DOHH2 (cell line): Measurements from ENCODE around the gene RAPH1.

ENCODE experiments used
- H3F3A ChIP-seq: fragments of 200-600 bp; sonication (generic), shearing (Covaris generic); 2 replicates; pipeline ENCODE4 v1.6.0; 2016; ENCODE audit warnings: antibody characterized with exemption, mild to moderate bottlenecking; ENCODE audit not compliant: control insufficient read depth, insufficient read depth
- H3K27ac ChIP-seq: fragments of 200-600 bp; sonication (generic); 2 replicates; pipeline ENCODE4 v1.5.1; 2014; ENCODE audit warnings: low read depth, mild to moderate bottlenecking, low read length, moderate library complexity
- H3K27me3 ChIP-seq: fragments of 200-600 bp; sonication (generic); 2 replicates; pipeline ENCODE4 v1.6.1; 2014; ENCODE audit warnings: mild to moderate bottlenecking, low read length, mixed read lengths; ENCODE audit not compliant: control insufficient read depth
- H3K36me3 ChIP-seq: fragments of 200-600 bp; sonication (generic); 2 replicates; pipeline ENCODE4 v1.6.1; 2014; ENCODE audit warnings: mild to moderate bottlenecking, low read length, moderate library complexity, mixed read lengths; ENCODE audit not compliant: control insufficient read depth
- H3K4me1 ChIP-seq: fragments of 200-600 bp; sonication (generic); 2 replicates; pipeline ENCODE4 v1.6.1; 2014; ENCODE audit warnings: mild to moderate bottlenecking, low read length, mixed read lengths; ENCODE audit not compliant: control insufficient read depth
- H3K4me2 ChIP-seq: fragments of 200-600 bp; sonication (generic); 2 replicates; pipeline ENCODE4 v1.6.0; 2014; ENCODE audit warnings: mild to moderate bottlenecking, low read length, moderate library complexity
- H3K4me3 ChIP-seq: fragments of 200-600 bp; sonication (generic); 2 replicates; pipeline ENCODE4 v1.5.1; 2014; ENCODE audit warnings: mild to moderate bottlenecking, low read length, mixed read lengths
- H3K79me2 ChIP-seq: fragments of 200-600 bp; sonication (generic); 2 replicates; pipeline ENCODE4 v1.6.1; 2014; ENCODE audit warnings: mild to moderate bottlenecking, low read length, mixed read lengths; ENCODE audit not compliant: control insufficient read depth
- H3K9me2 ChIP-seq: fragments of 200-600 bp; sonication (generic); replicated peaks from 2 replicates; pipeline ENCODE4 v1.6.1; 2014; ENCODE audit warnings: mild to moderate bottlenecking, low read length, mixed read lengths; ENCODE audit not compliant: control insufficient read depth
- H3K9me3 ChIP-seq: fragments of 200-600 bp; sonication (generic); 2 replicates; pipeline ENCODE4 v1.6.1; 2014; ENCODE audit warnings: antibody characterized with exemption, low read length, mixed read lengths; ENCODE audit not compliant: control insufficient read depth, insufficient read depth
- H4K20me1 ChIP-seq: fragments of 200-600 bp; sonication (generic); 2 replicates; pipeline ENCODE4 v1.6.0; 2014; ENCODE audit warnings: low read depth, mild to moderate bottlenecking, antibody characterized with exemption, low read length, moderate library complexity; ENCODE audit not compliant: control insufficient read depth, insufficient read depth
- CTCF ChIP-seq: fragments of 200-600 bp; sonication (generic); IDR thresholded peaks from one replicate; pipeline ENCODE4 v1.5.1; 2014; ENCODE audit warnings: antibody characterized with exemption, mild to moderate bottlenecking, low read depth, low read length; ENCODE audit not compliant: poor library complexity, severe bottlenecking
- EZH2phosphoT487 ChIP-seq: fragments of 200-600 bp; sonication (generic); IDR thresholded peaks from 2 replicates; pipeline ENCODE4 v1.6.1; 2017; ENCODE audit warnings: borderline replicate concordance, mild to moderate bottlenecking, antibody characterized with exemption, low read length, moderate library complexity, mixed read lengths

Gene RAPH1

GRCh38 chr2:203437511-203437910, 97.6 kb downstream of the RAPH1 start:
- Histone ChIP-seq H3K9me3 (no peaks in the 10 kb centered on the region), H3K4me1 (no peaks in the 10 kb centered on the region), H3K79me2 (no peaks in the 10 kb centered on the region), H3K4me3 (no peak overlapping the region), H3K27me3 (no peaks in the 10 kb centered on the region), H3K27ac (no peak overlapping the region), H3K4me2 (no peak overlapping the region), H4K20me1 (0 out of 2 replicates have a peak, but pooled peaks cover 5% of the 10 kb centered on the region), H3K9me2 (no peaks in the 10 kb centered on the region), H3K36me3 (no peaks in the 10 kb centered on the region), H3F3A (no peaks in the 10 kb centered on the region)
- TF ChIP-seq CTCF (no peak), EZH2phosphoT487 (no peak)

GRCh38 chr2:203436496-203436895, 98.6 kb downstream of the RAPH1 start:
- no peaks in the 10 kb centered on the region for H3K27me3 ChIP-seq
- H3K9me2 ChIP-seq: no peaks in the 10 kb centered on the region
- H3F3A ChIP-seq: no peaks in the 10 kb centered on the region
- no peaks in the 10 kb centered on the region for H3K36me3 ChIP-seq
- no peaks in the 10 kb centered on the region for H3K79me2 ChIP-seq
- H3K27ac ChIP-seq: no peak overlapping the region
- no peak for TF ChIP-seq CTCF
- TF ChIP-seq EZH2phosphoT487: no peak
- H3K9me3 ChIP-seq: no peaks in the 10 kb centered on the region
- 0 out of 2 replicates have a peak, but pooled peaks cover 5% of the 10 kb centered on the region for H4K20me1 ChIP-seq
- H3K4me1 ChIP-seq: no peaks in the 10 kb centered on the region
- H3K4me3 ChIP-seq: no peak overlapping the region
- no peak overlapping the region for H3K4me2 ChIP-seq

- peaks cover 5% of the 10 kb centered on the region for H3K36me3 ChIP-seq
- H3K4me3 ChIP-seq: no peak overlapping the region
- H3K79me2 ChIP-seq: no peaks in the 10 kb centered on the region
- no peaks in the 10 kb centered on the region for H3F3A ChIP-seq
- no peaks in the 10 kb centered on the region for H3K4me1 ChIP-seq
- no peaks in the 10 kb centered on the region for H4K20me1 ChIP-seq
- TF ChIP-seq CTCF (no peak), EZH2phosphoT487 (no peak)
- H3K4me2 ChIP-seq: no peak overlapping the region
- no peaks in the 10 kb centered on the region for H3K27me3 ChIP-seq
- no peaks in the 10 kb centered on the region for H3K9me2 ChIP-seq
- no peaks in the 10 kb centered on the region for H3K9me3 ChIP-seq
- no peak overlapping the region for H3K27ac ChIP-seq
Measured at GRCh38 chr2:203432811-203433210, 102.3 kb downstream of the RAPH1 start.
